Measurements from ENCODE around the gene ZBTB48. TPM values are rescaled to one million over a fixed set of nuclear protein-coding genes. Genes with fewer than 3 reads are reported as not detected.

The ZBTB48 gene
- total RNA-seq, 1 donor from 2014 or later: 20.0 TPM

GRCh38 chr1:6536291-6536690 is 43.5 kb upstream of the ZBTB48 start:
- Histone ChIP-seq H3K4me3 (ENCODE audit: insufficient read depth, low read depth, low read length) (no peak overlapping the region), H3K79me2 (ENCODE audit: insufficient read depth, low read length) (peaks cover 25% of the 10 kb centered on the region), H3K27ac (ENCODE audit: low read depth, low read length) (no peak overlapping the region), H3K4me2 (ENCODE audit: low read length) (no peak overlapping the region), H3K36me3 (ENCODE audit: insufficient read depth, low read length) (peaks cover 37% of the 10 kb centered on the region), H2AFZ (ENCODE audit: low read depth, low read length) (no peak overlapping the region), H3K4me1 (ENCODE audit: insufficient read depth, low read length) (peaks cover 12% of the 10 kb centered on the region), H3K9ac (ENCODE audit: low read length) (no peak overlapping the region), H4K20me1 (ENCODE audit: insufficient read depth, low read length) (no peaks in the 10 kb centered on the region), H3K27me3 (ENCODE audit: insufficient read depth, low read length) (no peaks in the 10 kb centered on the region), H3K9me3 (ENCODE audit: insufficient read depth, low read depth, low read length) (no peaks in the 10 kb centered on the region)
- Mint-ChIP-seq H3K4me1 (ENCODE audit: low read depth, unreplicated experiment) (peaks cover 6% of the 10 kb centered on the region), H3K27me3 (ENCODE audit: low read depth, unreplicated experiment) (no peaks in the 10 kb centered on the region), H3K4me3 (ENCODE audit: unreplicated experiment) (no peak overlapping the region), H3K9me3 (ENCODE audit: unreplicated experiment) (no peaks in the 10 kb centered on the region), H3K36me3 (ENCODE audit: low read depth, unreplicated experiment) (peaks cover 24% of the 10 kb centered on the region), H3K27ac (ENCODE audit: unreplicated experiment) (no peak overlapping the region)
- DNase-seq (ENCODE audit: low read depth) (no peak), FAIRE-seq (no peak)
- TF ChIP-seq EZH2 (IDR thresholded peaks at IDR 0.05; ENCODE audit: insufficient read depth, low read length) (no peak), CTCF (IDR thresholded peaks at IDR 0.05; ENCODE audit: insufficient read depth, low read depth, low read length) (no peak)

- TF ChIP-seq EZH2 (IDR thresholded peaks at IDR 0.05; ENCODE audit: insufficient read depth, low read length) (no peak), CTCF (IDR thresholded peaks at IDR 0.05; ENCODE audit: insufficient read depth, low read depth, low read length) (no peak)
- peak; percentile 60 for FAIRE-seq
- Mint-ChIP-seq H3K9me3 (ENCODE audit: unreplicated experiment) (no peaks in the 10 kb centered on the region), H3K27me3 (ENCODE audit: low read depth, unreplicated experiment) (no peaks in the 10 kb centered on the region), H3K4me3 (ENCODE audit: unreplicated experiment) (no peak overlapping the region), H3K36me3 (ENCODE audit: low read depth, unreplicated experiment) (peaks cover 16% of the 10 kb centered on the region), H3K4me1 (ENCODE audit: low read depth, unreplicated experiment) (peaks cover 6% of the 10 kb centered on the region), H3K27ac (ENCODE audit: unreplicated experiment) (peak overlapping the region; percentile 80)
- no peak overlapping the region for H3K4me3 ChIP-seq (ENCODE audit: insufficient read depth, low read depth, low read length)
- H3K27ac ChIP-seq (ENCODE audit: low read depth, low read length): peak overlapping the region; percentile 78
- peak overlapping the region; percentile 53 for H3K9ac ChIP-seq (ENCODE audit: low read length)
- H3K9me3 ChIP-seq (ENCODE audit: insufficient read depth, low read depth, low read length): no peaks in the 10 kb centered on the region
- H3K4me2 ChIP-seq (ENCODE audit: low read length): peak overlapping the region; percentile 68
- H3K36me3 ChIP-seq (ENCODE audit: insufficient read depth, low read length): peaks cover 23% of the 10 kb centered on the region
- peaks cover 12% of the 10 kb centered on the region for H3K4me1 ChIP-seq (ENCODE audit: insufficient read depth, low read length)
- peaks cover 25% of the 10 kb centered on the region for H3K79me2 ChIP-seq (ENCODE audit: insufficient read depth, low read length)
- no peaks in the 10 kb centered on the region for H3K27me3 ChIP-seq (ENCODE audit: insufficient read depth, low read length)
- DNase-seq (ENCODE audit: low read depth): peak; percentile 85
- H4K20me1 ChIP-seq (ENCODE audit: insufficient read depth, low read length): no peaks in the 10 kb centered on the region
- no peak overlapping the region for H2AFZ ChIP-seq (ENCODE audit: low read depth, low read length)
Observed at GRCh38 chr1:6538956-6539355, 40.8 kb upstream of the ZBTB48 start.

GRCh38 chr1:6544831-6545230 is 35.0 kb upstream of the ZBTB48 start:
- DNase-seq (ENCODE audit: low read depth): peak; percentile 84

More at GRCh38 chr1:6544831-6545230, 35.0 kb upstream of the ZBTB48 start:
- Histone ChIP-seq H3K9ac (ENCODE audit: low read length) (peak overlapping the region; percentile 62), H3K36me3 (ENCODE audit: insufficient read depth, low read length) (peaks cover 27% of the 10 kb centered on the region), H3K27me3 (ENCODE audit: insufficient read depth, low read length) (no peaks in the 10 kb centered on the region), H3K79me2 (ENCODE audit: insufficient read depth, low read length) (peaks cover 3% of the 10 kb centered on the region), H3K27ac (ENCODE audit: low read depth, low read length) (peak overlapping the region; percentile 82), H3K4me1 (ENCODE audit: insufficient read depth, low read length) (peaks cover 16% of the 10 kb centered on the region), H2AFZ (ENCODE audit: low read depth, low read length) (no peak overlapping the region), H3K4me2 (ENCODE audit: low read length) (peak overlapping the region; percentile 66), H4K20me1 (ENCODE audit: insufficient read depth, low read length) (no peaks in the 10 kb centered on the region), H3K4me3 (ENCODE audit: insufficient read depth, low read depth, low read length) (peak overlapping the region; percentile 22), H3K9me3 (ENCODE audit: insufficient read depth, low read depth, low read length) (no peaks in the 10 kb centered on the region)
- FAIRE-seq: no peak
- H3K9me3 Mint-ChIP-seq (ENCODE audit: unreplicated experiment): no peaks in the 10 kb centered on the region
- no peak for TF ChIP-seq CTCF (IDR thresholded peaks at IDR 0.05; ENCODE audit: insufficient read depth, low read depth, low read length)
- no peak for TF ChIP-seq EZH2 (IDR thresholded peaks at IDR 0.05; ENCODE audit: insufficient read depth, low read length)
- H3K27me3 Mint-ChIP-seq (ENCODE audit: low read depth, unreplicated experiment): no peaks in the 10 kb centered on the region
- H3K4me3 Mint-ChIP-seq (ENCODE audit: unreplicated experiment): no peak overlapping the region
- peak overlapping the region; percentile 63 for H3K27ac Mint-ChIP-seq (ENCODE audit: unreplicated experiment)
- H3K4me1 Mint-ChIP-seq (ENCODE audit: low read depth, unreplicated experiment): peaks cover 24% of the 10 kb centered on the region
- H3K36me3 Mint-ChIP-seq (ENCODE audit: low read depth, unreplicated experiment): peaks cover 15% of the 10 kb centered on the region

All from astrocyte (in vitro differentiated cells and primary cell).